GM12891 (cell line): Measurements from ENCODE around the gene SCLT1.

Experiments used
- DNase-seq: peaks from one replicate; pipeline ENCODE4 v3.0.0; 2011; ENCODE audit warnings: low spot score; ENCODE audit not compliant: insufficient read length
- FAIRE-seq: peaks from 2 replicates; lab custom pipeline; 2011; peaks lifted over from hg19 to GRCh38; lab: Jason Lieb, UNC
- PAX5 ChIP-seq: IDR thresholded peaks from 2 replicates; pipeline ENCODE4 v1.6.1; 2011; ENCODE audit warnings: low read length, moderate library complexity, mild to moderate bottlenecking; ENCODE audit not compliant: insufficient read depth, severe bottlenecking
- POLR2A ChIP-seq: IDR thresholded peaks from 2 replicates; pipeline ENCODE4 v1.6.1; 2011; ENCODE audit warnings: low read depth, low read length, control low read depth
- POLR2AphosphoS5 ChIP-seq: IDR thresholded peaks from 2 replicates; pipeline ENCODE4 v1.6.1; 2011; ENCODE audit warnings: low read depth, low read length, control low read depth
- POU2F2 ChIP-seq: IDR thresholded peaks from 2 replicates; pipeline ENCODE4 v1.6.1; 2011; ENCODE audit warnings: low read depth, mild to moderate bottlenecking, control low read depth, low read length, moderate library complexity
- SPI1 ChIP-seq: IDR thresholded peaks from 2 replicates; pipeline ENCODE4 v1.6.1; 2011; ENCODE audit warnings: low read depth, low read length, control low read depth
- TAF1 ChIP-seq: IDR thresholded peaks from 2 replicates; pipeline ENCODE4 v1.6.1; 2011; ENCODE audit warnings: low read depth, low read length, control low read depth

SCLT1 gene

GRCh38 chr4:128904821-128905220 lies 188.5 kb downstream of the SCLT1 start:
- TF ChIP-seq POLR2A: no peak
- TF ChIP-seq SPI1: no peak
- no peak for TF ChIP-seq POU2F2
- TF ChIP-seq TAF1: no peak
- no peak for TF ChIP-seq PAX5
- TF ChIP-seq POLR2AphosphoS5: no peak
- DNase-seq: no peak
- FAIRE-seq: no peak

- DNase-seq (no peak), FAIRE-seq (no peak)
- TF ChIP-seq TAF1: no peak
- TF ChIP-seq POLR2A: no peak
- TF ChIP-seq PAX5: no peak
- TF ChIP-seq POU2F2: no peak
Measured at GRCh38 chr4:128880662-128881061, 212.7 kb downstream of the SCLT1 start.

- TF ChIP-seq POLR2AphosphoS5: no peak
- TF ChIP-seq SPI1: no peak
- TF ChIP-seq POLR2A: no peak
- TF ChIP-seq PAX5: no peak
- TF ChIP-seq TAF1: no peak
- no peak for TF ChIP-seq POU2F2
- DNase-seq: no peak
- FAIRE-seq: peak; percentile 13
Measured at GRCh38 chr4:128879971-128880370, 213.4 kb downstream of the SCLT1 start.

- no peak for DNase-seq
- FAIRE-seq: peak; percentile 13
- TF ChIP-seq SPI1 (no peak), POLR2AphosphoS5 (no peak)
Measured at GRCh38 chr4:128879283-128879682, 214.1 kb downstream of the SCLT1 start.

- FAIRE-seq (no peak), DNase-seq (no peak)
- TF ChIP-seq POLR2A (no peak), PAX5 (no peak), POU2F2 (no peak), POLR2AphosphoS5 (no peak), TAF1 (no peak), SPI1 (no peak)
Measured at GRCh38 chr4:128877934-128878333, 215.4 kb downstream of the SCLT1 start.

GRCh38 chr4:128876200-128876599 lies 217.1 kb downstream of the SCLT1 start:
- DNase-seq (no peak), FAIRE-seq (no peak)
- no peak for TF ChIP-seq POLR2A
- no peak for TF ChIP-seq POLR2AphosphoS5
- TF ChIP-seq TAF1: no peak
- TF ChIP-seq PAX5: no peak
- TF ChIP-seq POU2F2: no peak
- no peak for TF ChIP-seq SPI1

GRCh38 chr4:128871948-128872347 lies 221.4 kb downstream of the SCLT1 start:
- no peak for FAIRE-seq
- TF ChIP-seq POLR2AphosphoS5: no peak
- TF ChIP-seq POU2F2: no peak
- no peak for TF ChIP-seq SPI1
- no peak for TF ChIP-seq POLR2A
- no peak for TF ChIP-seq PAX5
- no peak for TF ChIP-seq TAF1
- DNase-seq: no peak

GRCh38 chr4:128869776-128870509 lies 223.4 kb downstream of the SCLT1 start:
- DNase-seq: no peak
- no peak for TF ChIP-seq POU2F2
- TF ChIP-seq PAX5: no peak
- TF ChIP-seq POLR2AphosphoS5: no peak
- no peak for TF ChIP-seq TAF1
- no peak for TF ChIP-seq SPI1
- no peak for FAIRE-seq

GRCh38 chr4:128868758-128869157 lies 224.6 kb downstream of the SCLT1 start:
- DNase-seq: no peak
- TF ChIP-seq POU2F2 (no peak), PAX5 (no peak), POLR2AphosphoS5 (no peak), TAF1 (no peak), POLR2A (no peak), SPI1 (no peak)

GRCh38 chr4:128866691-128867090 lies 226.6 kb downstream of the SCLT1 start:
- TF ChIP-seq POU2F2 (no peak), POLR2AphosphoS5 (0 out of 2 replicates have a peak, but pooled peaks have one; percentile 4)
- FAIRE-seq: no peak

More at GRCh38 chr4:128868758-128869157, 224.6 kb downstream of the SCLT1 start:
- no peak for FAIRE-seq

GRCh38 chr4:128866269-128866668 lies 227.1 kb downstream of the SCLT1 start:
- TF ChIP-seq PAX5 (no peak), POU2F2 (no peak), POLR2AphosphoS5 (0 out of 2 replicates have a peak, but pooled peaks have one; percentile 3)
- DNase-seq (no peak), FAIRE-seq (no peak)

More at GRCh38 chr4:128866691-128867090, 226.6 kb downstream of the SCLT1 start:
- no peak for DNase-seq
